Liver (tissue), 9 donors: ENCODE data around the gene ARAP2. TPM values are rescaled to one million over a fixed set of nuclear protein-coding genes. Genes with fewer than 3 reads are reported as not detected.

Experiments used
- DNase-seq: peaks from one replicate; pipeline ENCODE4 v3.0.0-alpha.2; 2017; ENCODE audit warnings: low spot score
- H3K27ac ChIP-seq, 2 donors: one replicate each; pipeline ENCODE4 v1.7.0; 2013; ENCODE audit warnings: inconsistent platforms in 2 of 2, low read length in 2 of 2, control low read depth in 1 of 2, low read depth in 1 of 2, mild to moderate bottlenecking in 1 of 2
- H3K27me3 ChIP-seq, 4 donors: one replicate each; pipeline versions ENCODE4 v1.6.1 to v1.7.0; 2013; ENCODE audit warnings: low read length in 3 of 4, inconsistent platforms in 1 of 4, mild to moderate bottlenecking in 1 of 4, moderate library complexity in 1 of 4; ENCODE audit not compliant: control insufficient read depth in 4 of 4, insufficient read depth in 4 of 4
- H3K36me3 ChIP-seq, 4 donors: one replicate each; pipeline versions ENCODE4 v1.6.1 to v1.7.0; 2013; ENCODE audit warnings: low read length in 3 of 4, mild to moderate bottlenecking in 3 of 4, low read depth in 1 of 4, moderate library complexity in 1 of 4; ENCODE audit not compliant: control insufficient read depth in 4 of 4, insufficient read depth in 3 of 4
- H3K4me1 ChIP-seq, 4 donors: one replicate each; pipeline versions ENCODE4 v1.6.1 to v1.7.0; 2013; ENCODE audit warnings: low read length in 3 of 4, mild to moderate bottlenecking in 3 of 4, moderate library complexity in 1 of 4; ENCODE audit not compliant: control insufficient read depth in 4 of 4, insufficient read depth in 4 of 4
- H3K4me3 ChIP-seq, 3 donors: one replicate each; pipeline versions ENCODE4 v1.6.1 to v1.7.0; 2013; ENCODE audit warnings: low read length in 3 of 3, control low read depth in 1 of 3, low read depth in 1 of 3, mild to moderate bottlenecking in 1 of 3
- H3K9ac ChIP-seq, 2 donors: one replicate each; pipeline ENCODE4 v1.7.0; 2013; ENCODE audit warnings: low read length in 2 of 2, mild to moderate bottlenecking in 2 of 2, moderate library complexity in 2 of 2, control low read depth in 1 of 2, low read depth in 1 of 2
- H3K9me3 ChIP-seq, 4 donors: one replicate each; pipeline versions ENCODE4 v1.6.1 to v1.7.0; 2013; ENCODE audit warnings: low read length in 3 of 4; ENCODE audit not compliant: control insufficient read depth in 4 of 4
- ATF3 ChIP-seq: IDR thresholded peaks from 2 replicates; pipeline ENCODE4 v1.6.1; 2016; ENCODE audit warnings: antibody characterized with exemption
- CTCF ChIP-seq: fragments of 150-350 bp; IDR thresholded peaks from 2 replicates; pipeline ENCODE4 v1.5.1; 2017; ENCODE audit warnings: improper control_type of control experiment, low read depth, low read length; ENCODE audit not compliant: missing input control
- EGR1 ChIP-seq, 2 donors: IDR thresholded peaks; 2 replicates each; pipeline ENCODE4 v1.6.1; 2016 to 2018; ENCODE audit warnings: antibody characterized with exemption in 2 of 2, low read depth in 2 of 2
- FOXA1 ChIP-seq: IDR thresholded peaks from 2 replicates; pipeline ENCODE4 v1.6.1; 2016; ENCODE audit warnings: antibody characterized with exemption
- FOXA2 ChIP-seq: IDR thresholded peaks from 2 replicates; pipeline ENCODE4 v1.6.1; 2016; ENCODE audit warnings: antibody characterized with exemption
- GABPA ChIP-seq, 2 donors: IDR thresholded peaks in 1 of 2; conservative IDR thresholded peaks in 1 of 2; 2 replicates each; pipeline ENCODE4 v1.6.1; 2016; ENCODE audit warnings: antibody characterized with exemption in 2 of 2, mild to moderate bottlenecking in 1 of 2, moderate library complexity in 1 of 2
- HNF4A ChIP-seq, 2 donors: conservative IDR thresholded peaks; 2 replicates each; pipeline ENCODE4 v1.6.1; 2016; ENCODE audit warnings: antibody characterized with exemption in 2 of 2, mild to moderate bottlenecking in 2 of 2
- HNF4G ChIP-seq: IDR thresholded peaks from 2 replicates; pipeline ENCODE4 v1.6.1; 2016; ENCODE audit warnings: antibody characterized with exemption
- JUND ChIP-seq, 2 donors: IDR thresholded peaks; 2 replicates each; pipeline ENCODE4 v1.6.1; 2016; ENCODE audit warnings: antibody characterized with exemption in 2 of 2
- MAX ChIP-seq: IDR thresholded peaks from 2 replicates; pipeline ENCODE4 v1.6.1; 2016; ENCODE audit warnings: antibody characterized with exemption
- NR2F2 ChIP-seq: IDR thresholded peaks from 2 replicates; pipeline ENCODE4 v1.6.1; 2016; ENCODE audit warnings: antibody characterized with exemption
- RAD21 ChIP-seq, 2 donors: IDR thresholded peaks; 2 replicates each; pipeline ENCODE4 v1.6.1; 2016; ENCODE audit warnings: antibody characterized with exemption in 2 of 2, mild to moderate bottlenecking in 2 of 2
- REST ChIP-seq: IDR thresholded peaks from 2 replicates; pipeline ENCODE4 v1.6.1; 2016; ENCODE audit warnings: antibody characterized with exemption, mild to moderate bottlenecking
- RXRA ChIP-seq, 2 donors: IDR thresholded peaks; 2 replicates each; pipeline ENCODE4 v1.6.1; 2017 to 2018; ENCODE audit warnings: antibody characterized with exemption in 2 of 2, mild to moderate bottlenecking in 1 of 2
- SP1 ChIP-seq: IDR thresholded peaks from 2 replicates; pipeline ENCODE4 v1.6.1; 2018; ENCODE audit warnings: antibody characterized with exemption, mild to moderate bottlenecking
- TAF1 ChIP-seq: conservative IDR thresholded peaks from 2 replicates; pipeline ENCODE4 v1.6.1; 2016; ENCODE audit warnings: antibody characterized with exemption, mild to moderate bottlenecking
- YY1 ChIP-seq: IDR thresholded peaks from 2 replicates; pipeline ENCODE4 v1.6.1; 2016; ENCODE audit warnings: antibody characterized with exemption, mild to moderate bottlenecking
- ZBTB33 ChIP-seq: IDR thresholded peaks from 2 replicates; pipeline ENCODE4 v1.6.1; 2016; ENCODE audit warnings: antibody characterized with exemption
- WGBS: extraction: QIAGEN DNeasy Blood & Tissue Kit; methylation state at CpG from one replicate; pipeline ENCODE4 v1.1.7; 2013; 5-methylcytosine and 5-hydroxymethylcytosine counted together
- polyA plus RNA-seq, 2 donors: library from polyadenylated mRNA; stranded (reverse) in 1 of 2; unstranded in 1 of 2; fragments of 200-250 nt in 1 of 2; fragments of >200 nt in 1 of 2; fragmentation: Nextera tagmentation in 1 of 2; extraction: Ambion mirVana in 1 of 2; gene quantifications; one replicate each; pipeline versions ENCODE4 v1.2.1 to v1.2.3, GENCODE V29; 2013 to 2015
- total RNA-seq, 2 donors: library from RNA; depleted of rRNA; stranded (reverse); fragments of >200 nt; gene quantifications; one replicate each; pipeline ENCODE4 v1.2.3, GENCODE V29; 2014
- donor health status: healthy.
- donor health status: healthy.
- donor health status: healthy.
- donor health status: healthy.
- donor health status: healthy.

The ARAP2 gene
- total and polyA plus RNA-seq, 4 donors: 1.6 to 23.6 (median 5.4) TPM

- TF ChIP-seq EGR1 (IDR thresholded peaks at IDR 0.05; ENCODE audit: low read depth in 2 of 2) (no peak), ZBTB33 (no peak)
Observed at GRCh38 chr4:36039026-36039425, 205.3 kb downstream of the ARAP2 start (continued).

- no peak overlapping the region for H3K27ac ChIP-seq
Observed at GRCh38 chr4:36038491-36038890, 205.8 kb downstream of the ARAP2 start.

More at GRCh38 chr4:36038491-36038890, 205.8 kb downstream of the ARAP2 start:
- H3K4me1 ChIP-seq: no peaks in the 10 kb centered on the region
- H3K36me3 ChIP-seq: no peaks in the 10 kb centered on the region
- DNase-seq: no peak
- TF ChIP-seq YY1 (no peak), SP1 (no peak), FOXA1 (no peak), RAD21 (IDR thresholded peaks at IDR 0.05) (no peak), GABPA (IDR thresholded peaks at IDR 0.05 in 1 of 2, conservative IDR thresholded peaks at IDR 0.05 in 1 of 2) (no peak), MAX (no peak), NR2F2 (no peak), JUND (IDR thresholded peaks at IDR 0.05) (no peak), HNF4A (conservative IDR thresholded peaks at IDR 0.05) (no peak), EGR1 (IDR thresholded peaks at IDR 0.05; ENCODE audit: low read depth in 2 of 2) (no peak), FOXA2 (no peak), RXRA (IDR thresholded peaks at IDR 0.05) (no peak), ZBTB33 (no peak), ATF3 (no peak), CTCF (no peak), HNF4G (no peak), TAF1 (no peak), REST (no peak)
- no peak overlapping the region for H3K9ac ChIP-seq
- no peaks in the 10 kb centered on the region for H3K9me3 ChIP-seq
- no peak overlapping the region for H3K4me3 ChIP-seq
- WGBS: 92% methylated on average over 1 of the region's 1 CpG
- no peaks in the 10 kb centered on the region for H3K27me3 ChIP-seq
